Endothelial cell of umbilical vein (primary cell): Measurements from ENCODE around the gene EIF4E1B.

ENCODE experiments used
- EZH2 ChIP-seq: IDR thresholded peaks from 2 replicates; pipeline ENCODE4 v1.6.1; 2012; ENCODE audit warnings: borderline replicate concordance, low read depth, mild to moderate bottlenecking, moderate library complexity, low read length, inconsistent platforms; ENCODE audit not compliant: severe bottlenecking
- GATA2 ChIP-seq: IDR thresholded peaks from 2 replicates; pipeline ENCODE4 v1.7.0; 2011; ENCODE audit warnings: low read depth, mild to moderate bottlenecking, moderate library complexity, mixed read lengths, low read length; ENCODE audit not compliant: insufficient read length, insufficient read depth
- MYC ChIP-seq: IDR thresholded peaks from one replicate; pipeline ENCODE4 v1.6.1; 2011; ENCODE audit warnings: mild to moderate bottlenecking, low read depth, low read length
- POLR2A ChIP-seq: IDR thresholded peaks from 2 replicates; pipeline ENCODE4 v1.6.1; 2012; ENCODE audit warnings: low read depth, mild to moderate bottlenecking, control low read depth, low read length
- POLR2AphosphoS5 ChIP-seq: IDR thresholded peaks from 2 replicates; pipeline ENCODE4 v1.6.1; 2012; ENCODE audit warnings: low read depth, mild to moderate bottlenecking, control low read depth, low read length, moderate library complexity; ENCODE audit not compliant: insufficient read depth
- TF ChIP-seq, protein P1 (sequence below), 2 donors: IDR thresholded peaks; 1 replicate in 1 of 2; 2 replicates in 1 of 2; pipeline ENCODE4 v1.5.1; 2011; ENCODE audit warnings: low read length in 2 of 2, mild to moderate bottlenecking in 2 of 2, moderate library complexity in 2 of 2, control low read depth in 1 of 2, inconsistent platforms in 1 of 2, low read depth in 1 of 2; ENCODE audit not compliant: insufficient read depth in 1 of 2; ENCODE audit errors: extremely low read depth in 1 of 2
- TF ChIP-seq, protein P2 (sequence below): IDR thresholded peaks from 2 replicates; pipeline ENCODE4 v1.6.1; 2011; ENCODE audit not compliant: insufficient read depth, insufficient read length

DNA sequence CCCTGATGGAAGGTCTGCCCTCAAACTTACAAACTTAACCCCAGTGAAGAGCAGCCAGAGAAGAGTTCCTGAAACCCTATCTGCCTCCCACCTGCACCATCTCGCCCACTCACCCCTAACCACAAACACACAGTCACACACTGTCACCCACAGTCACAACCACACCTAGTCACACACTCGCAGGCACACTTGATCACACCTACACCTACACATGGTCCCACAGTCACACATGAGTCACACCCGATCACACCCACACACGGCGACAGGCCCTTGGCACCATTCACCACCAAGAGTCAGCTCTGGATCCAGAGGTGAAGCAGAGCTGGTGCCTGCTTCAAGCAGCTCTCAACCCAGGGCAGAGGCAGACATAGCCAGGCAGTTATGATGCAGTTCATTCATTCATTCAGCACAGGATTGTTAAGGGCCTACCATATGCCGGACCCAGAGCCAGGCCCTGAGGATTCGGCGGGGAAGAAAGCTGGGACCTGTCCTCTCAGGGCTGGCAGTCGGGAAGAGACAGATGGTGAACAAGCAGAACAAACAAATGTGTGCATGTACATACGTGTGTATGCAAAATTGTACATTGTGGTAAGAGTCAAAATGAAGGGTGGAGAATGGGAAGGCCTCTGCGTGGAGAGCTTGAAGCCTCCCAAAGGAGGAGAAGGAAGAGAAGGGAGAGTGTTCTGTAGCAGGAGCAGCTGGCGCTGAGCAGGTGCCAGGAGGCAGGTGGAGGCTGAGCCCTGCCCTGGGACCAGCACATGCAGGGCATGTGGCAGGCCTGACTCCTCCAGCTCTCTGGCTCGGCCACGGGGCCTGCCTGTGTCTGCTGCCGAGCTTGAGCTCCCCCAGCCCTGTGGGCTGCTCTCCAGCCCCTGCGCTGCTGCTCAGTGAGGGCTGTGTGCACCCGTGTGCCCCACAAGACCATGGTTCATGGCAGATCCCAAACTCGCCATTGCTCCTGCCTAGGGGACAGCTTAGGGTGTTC, 23.2 kb downstream of the EIF4E1B start:
- TF ChIP-seq, protein P1, sequence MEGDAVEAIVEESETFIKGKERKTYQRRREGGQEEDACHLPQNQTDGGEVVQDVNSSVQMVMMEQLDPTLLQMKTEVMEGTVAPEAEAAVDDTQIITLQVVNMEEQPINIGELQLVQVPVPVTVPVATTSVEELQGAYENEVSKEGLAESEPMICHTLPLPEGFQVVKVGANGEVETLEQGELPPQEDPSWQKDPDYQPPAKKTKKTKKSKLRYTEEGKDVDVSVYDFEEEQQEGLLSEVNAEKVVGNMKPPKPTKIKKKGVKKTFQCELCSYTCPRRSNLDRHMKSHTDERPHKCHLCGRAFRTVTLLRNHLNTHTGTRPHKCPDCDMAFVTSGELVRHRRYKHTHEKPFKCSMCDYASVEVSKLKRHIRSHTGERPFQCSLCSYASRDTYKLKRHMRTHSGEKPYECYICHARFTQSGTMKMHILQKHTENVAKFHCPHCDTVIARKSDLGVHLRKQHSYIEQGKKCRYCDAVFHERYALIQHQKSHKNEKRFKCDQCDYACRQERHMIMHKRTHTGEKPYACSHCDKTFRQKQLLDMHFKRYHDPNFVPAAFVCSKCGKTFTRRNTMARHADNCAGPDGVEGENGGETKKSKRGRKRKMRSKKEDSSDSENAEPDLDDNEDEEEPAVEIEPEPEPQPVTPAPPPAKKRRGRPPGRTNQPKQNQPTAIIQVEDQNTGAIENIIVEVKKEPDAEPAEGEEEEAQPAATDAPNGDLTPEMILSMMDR (IDR thresholded peaks at IDR 0.05; ENCODE audit: extremely low read depth in 1 of 2, insufficient read depth in 1 of 2, low read depth in 1 of 2, low read length in 2 of 2): no peak
- TF ChIP-seq POLR2A (no peak), POLR2AphosphoS5 (no peak), EZH2 (no peak), MYC (no peak), GATA2 (no peak)
- TF ChIP-seq, protein P2, sequence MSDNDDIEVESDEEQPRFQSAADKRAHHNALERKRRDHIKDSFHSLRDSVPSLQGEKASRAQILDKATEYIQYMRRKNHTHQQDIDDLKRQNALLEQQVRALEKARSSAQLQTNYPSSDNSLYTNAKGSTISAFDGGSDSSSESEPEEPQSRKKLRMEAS: no peak
